IMR-90 (cell line): ENCODE measurements around the gene EML6. TPM values are rescaled to one million over a fixed set of nuclear protein-coding genes. Genes with fewer than 3 reads are reported as not detected.

Experiments
- ATAC-seq: fragments of 200-7000 bp; cut with Tn5 transposase; 2 replicates; pipeline ENCODE4 v1.9.1; 2020; ENCODE audit warnings: low read depth, mild to moderate bottlenecking, moderate library complexity
- BruUV-seq: library from RNA; stranded (reverse); fragments of 400-500 nt; replicated peaks from 2 replicates; lab custom pipeline; 2021; lab: Mats Ljungman, UMichigan
- CTCF ChIA-PET: fragments of 300-600 bp; formaldehyde crosslinking; extraction: SDS; loops from one replicate; lab custom pipeline; 2021; ENCODE audit warnings: antibody characterized with exemption; lab: Yijun Ruan, JAX
- POLR2A ChIA-PET: fragments of 300-600 bp; sonication (Branson Sonifier 250); formaldehyde crosslinking; loops from one replicate; lab custom pipeline; 2022; ENCODE audit warnings: antibody characterized with exemption; ENCODE audit not compliant: unreplicated experiment; lab: Charles Lee
- DNase-seq: peaks from one replicate; pipeline ENCODE4 v3.0.0; 2013
- H2AFZ ChIP-seq: replicated peaks from 2 replicates; pipeline ENCODE3; 2013; ENCODE audit warnings: low read length, mild to moderate bottlenecking; ENCODE audit not compliant: poor library complexity
- H2AK5ac ChIP-seq: 2 replicates; pipeline ENCODE4 v1.6.1; 2013; ENCODE audit warnings: low read depth, low read length, inconsistent platforms
- H2AK9ac ChIP-seq: replicated peaks from 2 replicates; pipeline ENCODE3; 2013; ENCODE audit warnings: mild to moderate bottlenecking, low read depth, low read length, moderate library complexity; ENCODE audit not compliant: poor library complexity
- H2BK120ac ChIP-seq: 2 replicates; pipeline ENCODE4 v1.6.1; 2013; ENCODE audit warnings: low read depth, low read length, inconsistent platforms
- H2BK15ac ChIP-seq: 3 replicates; pipeline ENCODE4 v1.6.1; 2013; ENCODE audit warnings: low read depth, low read length, inconsistent platforms
- H2BK20ac ChIP-seq: 2 replicates; pipeline ENCODE4 v1.6.1; 2013; ENCODE audit warnings: low read depth, mild to moderate bottlenecking, inconsistent platforms, low read length, moderate library complexity
- H2BK5ac ChIP-seq: 2 replicates; pipeline ENCODE4 v1.6.1; 2013; ENCODE audit warnings: mild to moderate bottlenecking, low read depth, low read length, inconsistent platforms; ENCODE audit not compliant: poor library complexity, severe bottlenecking
- H3K14ac ChIP-seq: replicated peaks from 2 replicates; pipeline ENCODE4 v1.6.1; 2013; ENCODE audit warnings: low read depth, low read length, inconsistent platforms
- H3K18ac ChIP-seq: 2 replicates; pipeline ENCODE4 v1.6.1; 2013; ENCODE audit warnings: low read depth, low read length, control low read depth
- H3K23ac ChIP-seq: 2 replicates; pipeline ENCODE4 v1.6.1; 2013; ENCODE audit warnings: low read depth, low read length, inconsistent platforms
- H3K27ac ChIP-seq: 2 replicates; pipeline ENCODE4 v1.5.1; 2013; ENCODE audit warnings: mild to moderate bottlenecking, control low read depth, low read length; ENCODE audit not compliant: insufficient read depth
- H3K27me3 ChIP-seq: 2 replicates; pipeline ENCODE4 v1.6.1; 2013; ENCODE audit warnings: low read length; ENCODE audit not compliant: control insufficient read depth, insufficient read depth
- H3K36me3 ChIP-seq: 2 replicates; pipeline ENCODE4 v1.6.1; 2013; ENCODE audit warnings: low read length, mixed read lengths; ENCODE audit not compliant: control insufficient read depth, insufficient read depth
- H3K4ac ChIP-seq: 2 replicates; pipeline ENCODE4 v1.6.1; 2013; ENCODE audit warnings: low read depth, low read length, inconsistent platforms
- H3K4me1 ChIP-seq: 2 replicates; pipeline ENCODE4 v1.6.1; 2013; ENCODE audit warnings: low read length, mixed read lengths; ENCODE audit not compliant: control insufficient read depth, insufficient read depth
- H3K4me2 ChIP-seq: 2 replicates; pipeline ENCODE4 v1.6.1; 2013; ENCODE audit warnings: low read depth, mild to moderate bottlenecking, control low read depth, low read length, moderate library complexity
- H3K4me3 ChIP-seq: 2 replicates; pipeline ENCODE4 v1.5.1; 2013; ENCODE audit warnings: low read depth, mild to moderate bottlenecking, control low read depth, low read length, moderate library complexity; ENCODE audit not compliant: insufficient read depth
- H3K56ac ChIP-seq: 2 replicates; pipeline ENCODE4 v1.6.1; 2013; ENCODE audit warnings: low read length, inconsistent platforms; ENCODE audit not compliant: insufficient read depth; ENCODE audit errors: extremely low read depth
- H3K79me1 ChIP-seq, 2 experiments: 2 replicates each; pipeline ENCODE4 v1.6.1; 2013; ENCODE audit warnings: low read length in 2 of 2, inconsistent platforms in 1 of 2, low read depth in 1 of 2
- H3K9ac ChIP-seq: 2 replicates; pipeline ENCODE4 v1.6.1; 2013; ENCODE audit warnings: low read depth, low read length, control low read depth
- H3K9me1 ChIP-seq: 2 replicates; pipeline ENCODE4 v1.6.1; 2013; ENCODE audit warnings: low read length, inconsistent platforms; ENCODE audit not compliant: insufficient read depth
- H3K9me3 ChIP-seq: 2 replicates; pipeline ENCODE4 v1.6.1; 2013; ENCODE audit warnings: low read length; ENCODE audit not compliant: control insufficient read depth, insufficient read depth
- H4K20me1 ChIP-seq: 2 replicates; pipeline ENCODE4 v1.6.1; 2013; ENCODE audit warnings: low read length, inconsistent platforms; ENCODE audit not compliant: insufficient read depth
- H4K5ac ChIP-seq: 2 replicates; pipeline ENCODE4 v1.6.1; 2013; ENCODE audit warnings: mild to moderate bottlenecking, low read depth, low read length, control low read depth
- H4K8ac ChIP-seq, 2 experiments: 2 replicates each; pipeline ENCODE4 v1.6.1; 2013; ENCODE audit warnings: low read depth in 2 of 2, low read length in 2 of 2, control low read depth in 1 of 2, inconsistent platforms in 1 of 2
- H4K91ac ChIP-seq: 2 replicates; pipeline ENCODE4 v1.6.1; 2013; ENCODE audit warnings: low read depth, low read length, inconsistent platforms; ENCODE audit not compliant: insufficient read depth
- CHD1 ChIP-seq: IDR thresholded peaks from 2 replicates; pipeline ENCODE4 v1.6.1; 2012; ENCODE audit warnings: low read depth, low read length, improper control_type of control experiment
- CTCF ChIP-seq: conservative IDR thresholded peaks from 2 replicates; pipeline ENCODE4 v1.5.1; 2012; ENCODE audit warnings: mild to moderate bottlenecking, low read depth, low read length, improper control_type of control experiment
- ELK1 ChIP-seq: fragments of 150-350 bp; IDR thresholded peaks from 2 replicates; pipeline ENCODE4 v1.6.1; 2016; ENCODE audit warnings: low read depth, mild to moderate bottlenecking, low read length, moderate library complexity, borderline replicate concordance
- FOS ChIP-seq: fragments of 150-350 bp; IDR thresholded peaks from 2 replicates; pipeline ENCODE4 v1.6.1; 2016; ENCODE audit warnings: low read depth, low read length
- MAFK ChIP-seq: IDR thresholded peaks from 2 replicates; pipeline ENCODE4 v1.6.1; 2012; ENCODE audit warnings: low read depth, low read length, improper control_type of control experiment
- MAZ ChIP-seq: IDR thresholded peaks from 2 replicates; pipeline ENCODE4 v1.6.1; 2012; ENCODE audit warnings: low read depth, mild to moderate bottlenecking, low read length, improper control_type of control experiment, moderate library complexity, borderline replicate concordance
- RCOR1 ChIP-seq: IDR thresholded peaks from 2 replicates; pipeline ENCODE4 v1.6.1; 2012; ENCODE audit warnings: mild to moderate bottlenecking, low read length, improper control_type of control experiment; ENCODE audit not compliant: insufficient replicate concordance
- SMC3 ChIP-seq: fragments of 150-350 bp; IDR thresholded peaks from 2 replicates; pipeline ENCODE4 v1.6.1; 2016; ENCODE audit warnings: low read depth, mild to moderate bottlenecking, antibody characterized with exemption, low read length, moderate library complexity
- WGBS, 2 experiments: methylation state at CpG; one replicate each; pipeline versions ENCODE4 v1.1.5 to v1.1.7; 2013; ENCODE audit warnings: missing lambda C conversion rate in 2 of 2; ENCODE audit not compliant: insufficient read length in 1 of 2; ENCODE audit errors: extremely low coverage in 2 of 2; 5-methylcytosine and 5-hydroxymethylcytosine counted together
- dilution Hi-C: fragments of 300-500 bp; cut with HindIII; formaldehyde crosslinking; loops from one replicate; pipeline ENCODE4 v1.14.3; 2018; ENCODE audit warnings: low sequenced_read_pairs; ENCODE audit not compliant: unreplicated experiment
- in situ Hi-C: fragments of 300-500 bp; cut with MboI; formaldehyde crosslinking; loops from 3 replicates; pipeline ENCODE4 v1.14.3; 2019; ENCODE audit warnings: low sequenced_read_pairs, inconsistent platforms, mixed read lengths
- intact Hi-C: fragments of 100-400 bp; cut with micrococcal nuclease; formaldehyde crosslinking; loops from 2 replicates; pipeline ENCODE4 v1.10.0; 2022
- polyA plus RNA-seq, 3 experiments: library from polyadenylated mRNA; depleted of rRNA; stranded (reverse); fragments of >200 nt; gene quantifications; 2 replicates each; pipeline ENCODE4 v1.2.3, GENCODE V29; 2012; ENCODE audit warnings: low replicate concordance in 1 of 3
- total RNA-seq: library from RNA; depleted of rRNA; stranded (reverse); fragments of >200 nt; gene quantifications from 2 replicates; pipeline ENCODE4 v1.2.3, GENCODE V29; 2012

EML6 gene
- total and polyA plus RNA-seq, 2 of the 4 experiments (the other 2 are of a cell fraction), result 0.18 to 0.19 TPM

GRCh38 chr2:54962511-54962910, 239.0 kb downstream of the EML6 start:
- WGBS, 2 experiments, result 100% methylated on average over 5 of the region's 13 CpGs; no CpG with 5 or more reads in 1 of the 2 experiments
- CTCF ChIA-PET, result interaction anchor here (0.8 kb wide), 1 partner anchor 63 kb away, joined by 4 read pairs; no protein-coding TSS in a partner anchor
- Histone ChIP-seq H3K4me2 (no peak overlapping the region), H3K4ac (no peak overlapping the region), H4K20me1 (peaks cover 16% of the 10 kb centered on the region; the same call in 1 of the 2 replicates), H3K56ac (no peak overlapping the region), H3K27me3 (no peaks in the 10 kb centered on the region), H3K9me3 (no peaks in the 10 kb centered on the region), H3K4me3 (no peak overlapping the region), H3K14ac (no peak overlapping the region), H4K5ac (no peak overlapping the region), H3K27ac (no peak overlapping the region), H4K91ac (no peak overlapping the region), H2AK9ac (no peak overlapping the region), H3K36me3 (no peaks in the 10 kb centered on the region; the same call in none of the 2 replicates), H4K8ac (no peak overlapping the region), H2BK15ac (no peak overlapping the region), H3K18ac (no peak overlapping the region), H3K4me1 (no peaks in the 10 kb centered on the region), H2BK20ac (no peak overlapping the region), H3K9me1 (peaks cover 14% of the 10 kb centered on the region), H2AFZ (no peak overlapping the region), H3K23ac (no peak overlapping the region), H3K9ac (no peak overlapping the region), H2AK5ac (no peak overlapping the region), H2BK120ac (no peak overlapping the region), H3K79me1 (peaks cover 5 to 29% of the 10 kb centered on the region in 2 experiments), H2BK5ac (no peak overlapping the region)
- TF ChIP-seq CHD1, result no peak
- no peak for TF ChIP-seq CTCF
- no peak for TF ChIP-seq MAZ
- no peak for TF ChIP-seq RCOR1
- no peak for TF ChIP-seq MAFK
- no peak for TF ChIP-seq FOS
- TF ChIP-seq ELK1, result no peak
- TF ChIP-seq SMC3, result no peak
- DNase-seq, result no peak
- in situ Hi-C loops (no loop called here), dilution Hi-C loops (no loop called here), intact Hi-C loops (no loop called here)
- POLR2A ChIA-PET, result no interaction called here
- no peak for ATAC-seq
- BruUV-seq, result no TSS peak
